SK-N-SH (cell line): ENCODE measurements around the gene CEP70. TPM values are rescaled to one million over a fixed set of nuclear protein-coding genes. Genes with fewer than 3 reads are reported as not detected.
"Not testable (repeated sequence)": the region's sequence is repeated elsewhere in the genome, so short reads cannot be mapped to it uniquely, and the experiment has no call there.

Experiments
- CTCF ChIA-PET: fragments of 300-600, 350-600 bp; formaldehyde crosslinking; extraction: SDS; loops from one replicate; lab custom pipeline; 2021; lab: Yijun Ruan, JAX
- POLR2A ChIA-PET: fragments of 350-600 bp; sonication (Branson Sonifier 250); formaldehyde crosslinking; extraction: SDS; loops from one replicate; lab custom pipeline; 2020; ENCODE audit warnings: antibody characterized with exemption, inconsistent platforms; lab: Yijun Ruan, JAX
- DNase-seq: peaks from one replicate; pipeline ENCODE4 v3.0.0; 2012
- H2AFZ ChIP-seq: fragments of 200-600 bp; sonication (generic); 2 replicates; pipeline ENCODE4 v1.8.1; 2016; ENCODE audit warnings: antibody characterized with exemption, mild to moderate bottlenecking, low read depth
- H3F3A ChIP-seq: fragments of 200-600 bp; sonication (generic); replicated peaks from 2 replicates; pipeline ENCODE3; 2016; ENCODE audit warnings: antibody characterized with exemption, mild to moderate bottlenecking; ENCODE audit not compliant: insufficient read depth
- H3K27ac ChIP-seq, 2 experiments: fragments of 200-500 bp in 1 of 2; fragments of 200-600 bp in 1 of 2; sonication (Bioruptor generic) in 1 of 2; sonication (generic), shearing (Covaris generic) in 1 of 2; 2 replicates each; pipeline versions ENCODE4 v1.5.1 to v1.6.1; 2014 to 2016; ENCODE audit warnings: low read depth in 2 of 2, inconsistent platforms in 1 of 2, low read length in 1 of 2, mild to moderate bottlenecking in 1 of 2, mixed read lengths in 1 of 2
- H3K27me3 ChIP-seq: fragments of 200-600 bp; sonication (generic), shearing (Covaris generic); 2 replicates; pipeline ENCODE4 v1.6.1; 2016; ENCODE audit warnings: mixed run types; ENCODE audit not compliant: insufficient read depth
- H3K36me3 ChIP-seq, 2 experiments: fragments of 200-500 bp in 1 of 2; fragments of 200-600 bp in 1 of 2; sonication (Bioruptor generic) in 1 of 2; sonication (generic) in 1 of 2; replicated peaks in 1 of 2; 2 replicates each; pipeline versions ENCODE3 to v1.5.1; 2014 to 2016; ENCODE audit warnings: low read length in 1 of 2, mild to moderate bottlenecking in 1 of 2; ENCODE audit not compliant: insufficient read depth in 2 of 2, control insufficient read depth in 1 of 2
- H3K4me1 ChIP-seq, 2 experiments: fragments of 200-500 bp in 1 of 2; fragments of 200-600 bp in 1 of 2; sonication (Bioruptor generic) in 1 of 2; sonication (generic), shearing (Covaris generic) in 1 of 2; 2 replicates each; pipeline versions ENCODE4 v1.5.1 to v1.6.1; 2014 to 2016; ENCODE audit warnings: low read depth in 1 of 2, low read length in 1 of 2, mixed run types in 1 of 2; ENCODE audit not compliant: insufficient read depth in 2 of 2, control insufficient read depth in 1 of 2
- H3K4me2 ChIP-seq: fragments of 200-600 bp; sonication (generic), shearing (Covaris generic); 2 replicates; pipeline ENCODE4 v1.6.1; 2017; ENCODE audit warnings: mixed run types
- H3K4me3 ChIP-seq, 2 experiments: fragments of 200-500 bp in 1 of 2; fragments of 200-600 bp in 1 of 2; sonication (Bioruptor generic) in 1 of 2; sonication (generic), shearing (Covaris generic) in 1 of 2; 2 replicates each; pipeline versions ENCODE4 v1.5.1 to v1.8.1; 2014 to 2016; ENCODE audit warnings: low read depth in 2 of 2, inconsistent platforms in 1 of 2, low read length in 1 of 2, mild to moderate bottlenecking in 1 of 2, mixed read lengths in 1 of 2, moderate library complexity in 1 of 2
- H3K79me2 ChIP-seq: fragments of 200-600 bp; sonication (generic); 2 replicates; pipeline ENCODE4 v1.8.1; 2017; ENCODE audit warnings: mild to moderate bottlenecking; ENCODE audit not compliant: insufficient read depth
- H3K9ac ChIP-seq: fragments of 200-600 bp; sonication (generic); 2 replicates; pipeline ENCODE4 v1.6.1; 2017; ENCODE audit warnings: mixed run types
- H3K9me2 ChIP-seq: fragments of 200-600 bp; sonication (generic); 2 replicates; pipeline ENCODE4 v1.6.1; 2017; ENCODE audit warnings: mixed run types
- H3K9me3 ChIP-seq: fragments of 200-600 bp; sonication (generic); 2 replicates; pipeline ENCODE4 v1.6.1; 2017; ENCODE audit warnings: mixed run types, mild to moderate bottlenecking, moderate library complexity
- H4K20me1 ChIP-seq: fragments of 200-600 bp; sonication (generic); 2 replicates; pipeline ENCODE4 v1.6.1; 2017; ENCODE audit warnings: mild to moderate bottlenecking, mixed run types; ENCODE audit not compliant: insufficient read depth
- ELF1 ChIP-seq: IDR thresholded peaks from 2 replicates; pipeline ENCODE4 v1.4.0; 2012
- EP300 ChIP-seq, 2 experiments: IDR thresholded peaks; 2 replicates each; pipeline versions ENCODE4 v1.4.0 to v1.6.1; 2012; ENCODE audit warnings: borderline replicate concordance in 1 of 2, low read depth in 1 of 2, low read length in 1 of 2
- EZH2phosphoT487 ChIP-seq: fragments of 200-600 bp; sonication (generic); IDR thresholded peaks from 2 replicates; pipeline ENCODE4 v1.6.1; 2017; ENCODE audit warnings: low read depth, mixed run types, mild to moderate bottlenecking, antibody characterized with exemption, moderate library complexity, borderline replicate concordance
- FOXJ3 ChIP-seq: sonication (generic); formaldehyde crosslinking; IDR thresholded peaks from 2 replicates; pipeline ENCODE4 v1.5.1; 2020; ENCODE audit warnings: mild to moderate bottlenecking, missing genetic modification reagents
- FOXM1 ChIP-seq: IDR thresholded peaks from 2 replicates; pipeline ENCODE4 v1.4.0; 2012; ENCODE audit warnings: low read depth, mild to moderate bottlenecking
- GATA2 ChIP-seq: sonication (generic); formaldehyde crosslinking; IDR thresholded peaks from 2 replicates; pipeline ENCODE4 v1.5.0; 2020; ENCODE audit warnings: mild to moderate bottlenecking, missing genetic modification reagents
- JUND ChIP-seq: IDR thresholded peaks from 2 replicates; pipeline ENCODE4 v1.4.0; 2012
- NFIC ChIP-seq: IDR thresholded peaks from 2 replicates; pipeline ENCODE4 v1.4.0; 2012; ENCODE audit warnings: borderline replicate concordance
- RAD21 ChIP-seq: IDR thresholded peaks from 2 replicates; pipeline ENCODE4 v1.6.1; 2012; ENCODE audit warnings: mild to moderate bottlenecking, low read length
- RFX5 ChIP-seq: IDR thresholded peaks from 2 replicates; pipeline ENCODE4 v1.6.1; 2012; ENCODE audit warnings: mild to moderate bottlenecking, improper control_type of control experiment, low read length
- RXRA ChIP-seq: IDR thresholded peaks from 2 replicates; pipeline ENCODE4 v1.4.0; 2012; ENCODE audit warnings: low read depth, mild to moderate bottlenecking, borderline replicate concordance
- TEAD4 ChIP-seq: IDR thresholded peaks from 2 replicates; pipeline ENCODE4 v1.4.0; 2012; ENCODE audit warnings: mild to moderate bottlenecking, borderline replicate concordance; ENCODE audit not compliant: insufficient read depth
- WGBS: methylation state at CpG from one replicate; pipeline ENCODE4 v1.1.6; 2017; ENCODE audit warnings: low lambda C conversion rate; 5-methylcytosine and 5-hydroxymethylcytosine counted together
- polyA plus RNA-seq, 3 experiments: library from polyadenylated mRNA; depleted of rRNA; stranded (reverse); fragments of >200 nt; gene quantifications; 2 replicates each; pipeline ENCODE4 v1.2.3, GENCODE V29; 2012
- TF ChIP-seq, protein P1 (sequence below): fragments of 150-350 bp; IDR thresholded peaks from 2 replicates; pipeline ENCODE4 v1.6.1; 2016; ENCODE audit warnings: mild to moderate bottlenecking, low read depth, low read length
- TF ChIP-seq, protein P2 (sequence below): IDR thresholded peaks from 2 replicates; pipeline ENCODE4; 2012
- TF ChIP-seq, protein P3 (sequence below): IDR thresholded peaks from 2 replicates; pipeline ENCODE4 v1.4.0; 2012; ENCODE audit warnings: low read depth, borderline replicate concordance

CEP70 gene
- polyA plus RNA-seq, 1 of the 3 experiments (the other 2 are of a cell fraction), result 3.7 TPM

DNA sequence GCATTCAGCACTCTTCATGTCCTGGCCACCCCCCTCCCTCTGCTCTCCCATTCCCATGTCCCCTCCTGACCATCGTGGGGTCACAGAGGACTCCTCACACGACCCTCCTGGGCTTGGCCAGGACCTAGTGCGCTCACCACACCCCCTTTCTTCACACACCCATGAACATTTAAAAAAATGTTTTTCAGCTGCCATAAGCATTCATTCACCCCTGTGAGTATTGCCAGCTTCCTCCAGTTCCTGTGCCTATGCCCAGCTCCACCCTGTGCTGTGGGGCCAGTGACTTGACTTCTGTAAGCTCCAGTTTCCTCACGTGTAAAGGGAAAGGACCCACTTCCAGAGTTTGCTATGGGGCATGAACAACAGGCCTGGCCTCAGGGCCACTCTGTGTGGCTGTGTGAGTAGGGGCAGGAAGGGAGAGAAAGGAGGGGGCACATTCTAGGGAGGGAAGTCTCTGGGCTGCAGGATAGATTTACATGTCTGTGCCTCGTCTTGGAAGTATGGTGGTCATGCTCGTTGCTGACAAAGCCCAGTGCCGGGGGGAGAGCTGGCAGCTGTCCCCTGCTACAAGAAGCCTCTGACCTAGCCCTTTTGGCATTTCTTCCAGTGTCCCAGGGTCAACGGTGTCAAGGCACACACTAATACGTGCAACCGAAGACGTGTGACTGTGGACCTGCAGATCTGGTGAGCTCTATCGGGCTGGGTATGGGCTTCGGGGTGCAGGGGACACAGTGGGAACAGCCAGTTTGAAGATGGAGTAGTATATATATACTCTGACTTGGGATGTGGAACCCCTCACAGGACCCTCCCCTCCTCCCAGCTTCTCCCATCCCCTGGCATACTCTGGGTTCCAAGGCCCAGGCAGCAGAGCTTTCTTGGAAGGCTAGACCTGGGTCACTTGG, 136.8 kb downstream of the CEP70 start:
- Histone ChIP-seq H3K36me3 (no peaks in the 10 kb centered on the region), H3K4me1 (no peaks in the 10 kb centered on the region), H3K4me3 (no peak overlapping the region), H3F3A (no peaks in the 10 kb centered on the region), H3K27ac (no peak overlapping the region), H3K79me2 (no peaks in the 10 kb centered on the region), H2AFZ (no peak overlapping the region), H4K20me1 (no peaks in the 10 kb centered on the region), H3K9me2 (no peaks in the 10 kb centered on the region), H3K27me3 (no peaks in the 10 kb centered on the region), H3K9ac (no peak overlapping the region), H3K9me3 (no peaks in the 10 kb centered on the region), H3K4me2 (no peak overlapping the region)
- no peak for DNase-seq
- TF ChIP-seq NFIC, result no peak
- no peak for TF ChIP-seq EP300 (IDR thresholded peaks at IDR 0.05; ENCODE audit: borderline replicate concordance in 1 of 2, low read depth in 1 of 2, low read length in 1 of 2)
- TF ChIP-seq RXRA, result no peak
- no peak for TF ChIP-seq EZH2phosphoT487
- TF ChIP-seq GATA2 (CRISPR knock-in tag), result no peak
- TF ChIP-seq TEAD4, result no peak
- TF ChIP-seq FOXM1, result no peak
- TF ChIP-seq, protein P1, sequence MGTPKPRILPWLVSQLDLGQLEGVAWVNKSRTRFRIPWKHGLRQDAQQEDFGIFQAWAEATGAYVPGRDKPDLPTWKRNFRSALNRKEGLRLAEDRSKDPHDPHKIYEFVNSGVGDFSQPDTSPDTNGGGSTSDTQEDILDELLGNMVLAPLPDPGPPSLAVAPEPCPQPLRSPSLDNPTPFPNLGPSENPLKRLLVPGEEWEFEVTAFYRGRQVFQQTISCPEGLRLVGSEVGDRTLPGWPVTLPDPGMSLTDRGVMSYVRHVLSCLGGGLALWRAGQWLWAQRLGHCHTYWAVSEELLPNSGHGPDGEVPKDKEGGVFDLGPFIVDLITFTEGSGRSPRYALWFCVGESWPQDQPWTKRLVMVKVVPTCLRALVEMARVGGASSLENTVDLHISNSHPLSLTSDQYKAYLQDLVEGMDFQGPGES, result no peak
- no peak for TF ChIP-seq RFX5
- TF ChIP-seq, protein P2, sequence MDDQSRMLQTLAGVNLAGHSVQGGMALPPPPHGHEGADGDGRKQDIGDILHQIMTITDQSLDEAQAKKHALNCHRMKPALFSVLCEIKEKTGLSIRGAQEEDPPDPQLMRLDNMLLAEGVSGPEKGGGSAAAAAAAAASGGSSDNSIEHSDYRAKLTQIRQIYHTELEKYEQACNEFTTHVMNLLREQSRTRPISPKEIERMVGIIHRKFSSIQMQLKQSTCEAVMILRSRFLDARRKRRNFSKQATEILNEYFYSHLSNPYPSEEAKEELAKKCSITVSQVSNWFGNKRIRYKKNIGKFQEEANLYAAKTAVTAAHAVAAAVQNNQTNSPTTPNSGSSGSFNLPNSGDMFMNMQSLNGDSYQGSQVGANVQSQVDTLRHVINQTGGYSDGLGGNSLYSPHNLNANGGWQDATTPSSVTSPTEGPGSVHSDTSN, result no peak
- TF ChIP-seq RAD21, result no peak
- CTCF ChIA-PET, result interaction anchor here (1.3 to 2.5 kb wide), 3 partner anchors 12 to 466 kb away, joined by 3 to 8 read pairs (median 3); no protein-coding TSS in a partner anchor
- WGBS, result 78% methylated on average over 13 of the region's 13 CpGs
- POLR2A ChIA-PET, result interaction anchor here (0.7 kb wide), 1 partner anchor 1402 kb away, joined by 3 read pairs; no protein-coding TSS in a partner anchor

DNA sequence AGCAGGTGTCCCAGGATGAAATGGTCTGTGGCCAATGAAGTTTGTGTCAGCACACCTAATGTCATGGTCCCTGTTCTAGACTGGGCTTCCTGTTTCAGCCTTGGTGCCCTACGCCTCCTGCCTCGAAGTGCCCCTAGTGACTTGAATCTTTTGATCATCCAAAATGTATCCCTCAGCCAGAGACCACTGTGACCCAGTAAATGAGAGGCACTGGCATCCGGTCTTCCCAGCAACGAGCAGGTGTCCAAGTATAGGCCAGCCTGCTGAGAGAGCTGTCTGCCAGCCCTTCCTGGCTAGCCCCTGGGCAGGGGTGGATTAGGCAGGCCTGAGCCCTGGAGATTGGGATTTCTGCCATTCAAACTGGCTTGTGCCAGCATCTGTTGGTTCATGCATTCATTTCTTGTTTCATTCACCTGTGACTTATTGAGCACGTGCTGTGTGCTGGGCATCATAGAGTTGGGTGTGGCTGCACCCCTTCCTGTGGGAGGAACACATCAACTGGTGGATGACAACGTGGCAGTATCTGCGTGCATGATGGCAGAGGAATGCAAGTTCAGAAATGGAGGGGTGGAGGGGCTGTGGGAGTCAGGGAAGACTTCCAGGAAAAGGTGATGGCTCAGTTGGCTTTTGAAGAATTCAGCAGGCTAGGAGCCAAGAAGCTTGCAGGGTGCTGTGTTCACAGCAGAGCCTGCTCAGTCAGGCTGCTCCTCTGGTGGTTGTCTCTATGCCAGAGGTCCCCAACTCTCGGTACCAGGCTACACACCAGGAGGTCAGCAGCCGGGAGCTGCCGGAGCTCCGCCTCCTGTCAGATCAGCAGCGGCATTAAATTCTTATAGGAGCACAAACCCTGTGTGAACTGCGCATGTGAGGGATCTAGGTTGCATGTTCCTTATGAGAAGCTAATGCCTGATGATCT, 138.0 kb downstream of the CEP70 start:
- Histone ChIP-seq H3K79me2 (no peaks in the 10 kb centered on the region), H3F3A (no peaks in the 10 kb centered on the region), H3K4me1 (no peaks in the 10 kb centered on the region), H3K4me2 (no peak overlapping the region), H3K4me3 (no peak overlapping the region), H3K27ac (no peak overlapping the region), H3K9ac (no peak overlapping the region), H4K20me1 (no peaks in the 10 kb centered on the region), H3K9me2 (no peaks in the 10 kb centered on the region), H2AFZ (no peak overlapping the region), H3K9me3 (no peaks in the 10 kb centered on the region), H3K36me3 (no peaks in the 10 kb centered on the region), H3K27me3 (no peaks in the 10 kb centered on the region)
- 72% methylated on average over 12 of the region's 13 CpGs for WGBS
- CTCF ChIA-PET, result interaction anchor here (0.8 to 1.3 kb wide), 2 partner anchors 14 to 39 kb away, joined by 3 read pairs; no protein-coding TSS in a partner anchor
- no peak for DNase-seq
- no peak for TF ChIP-seq JUND
- TF ChIP-seq, protein P3, sequence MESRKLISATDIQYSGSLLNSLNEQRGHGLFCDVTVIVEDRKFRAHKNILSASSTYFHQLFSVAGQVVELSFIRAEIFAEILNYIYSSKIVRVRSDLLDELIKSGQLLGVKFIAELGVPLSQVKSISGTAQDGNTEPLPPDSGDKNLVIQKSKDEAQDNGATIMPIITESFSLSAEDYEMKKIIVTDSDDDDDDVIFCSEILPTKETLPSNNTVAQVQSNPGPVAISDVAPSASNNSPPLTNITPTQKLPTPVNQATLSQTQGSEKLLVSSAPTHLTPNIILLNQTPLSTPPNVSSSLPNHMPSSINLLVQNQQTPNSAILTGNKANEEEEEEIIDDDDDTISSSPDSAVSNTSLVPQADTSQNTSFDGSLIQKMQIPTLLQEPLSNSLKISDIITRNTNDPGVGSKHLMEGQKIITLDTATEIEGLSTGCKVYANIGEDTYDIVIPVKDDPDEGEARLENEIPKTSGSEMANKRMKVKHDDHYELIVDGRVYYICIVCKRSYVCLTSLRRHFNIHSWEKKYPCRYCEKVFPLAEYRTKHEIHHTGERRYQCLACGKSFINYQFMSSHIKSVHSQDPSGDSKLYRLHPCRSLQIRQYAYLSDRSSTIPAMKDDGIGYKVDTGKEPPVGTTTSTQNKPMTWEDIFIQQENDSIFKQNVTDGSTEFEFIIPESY, result no peak
- no peak for TF ChIP-seq GATA2 (CRISPR knock-in tag)
- no peak for TF ChIP-seq ELF1
- TF ChIP-seq FOXJ3 (CRISPR knock-in tag), result no peak
- TF ChIP-seq RFX5, result no peak
- POLR2A ChIA-PET, result no interaction called here

DNA sequence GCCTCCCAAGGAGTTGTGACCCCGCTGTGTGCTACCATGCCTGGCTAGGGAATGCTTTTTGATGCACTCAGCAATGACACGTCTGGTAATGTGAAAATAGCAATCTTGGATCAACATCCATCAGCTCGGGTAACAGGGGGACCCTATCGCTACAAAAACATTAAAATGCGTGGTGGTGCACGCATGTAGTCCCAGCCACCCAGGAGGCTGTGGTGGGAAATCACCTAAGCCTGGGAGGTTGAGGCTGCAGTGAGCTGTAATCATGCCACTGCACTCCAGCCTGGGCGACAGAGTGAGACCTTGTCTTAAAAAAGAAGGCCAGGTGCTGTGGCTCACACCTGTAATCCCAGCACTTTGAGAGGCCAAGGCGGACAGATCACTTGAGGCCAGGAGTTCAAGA, 140.1 kb downstream of the CEP70 start:
- CTCF ChIA-PET, result interaction anchor here (1.0 kb wide), 1 partner anchor 462 kb away, joined by 4 read pairs; no protein-coding TSS in a partner anchor
- H3K4me3 ChIP-seq, H3K4me2 ChIP-seq, POLR2A ChIA-PET, H4K20me1 ChIP-seq, H3F3A ChIP-seq, H3K36me3 ChIP-seq, H3K27me3 ChIP-seq, H2AFZ ChIP-seq, H3K27ac ChIP-seq, H3K4me1 ChIP-seq, H3K9me3 ChIP-seq, H3K9me2 ChIP-seq, H3K9ac ChIP-seq, H3K79me2 ChIP-seq, DNase-seq: not testable (repeated sequence)
- WGBS, result 73% methylated on average over 8 of the region's 8 CpGs
